ENCODE measurements around the gene CCDC12. TPM values are rescaled to one million over a fixed set of nuclear protein-coding genes. Genes with fewer than 3 reads are reported as not detected.
A peak's percentile ranks its signal among the peaks of the same experiment; 100 is the strongest.
"Not testable (repeated sequence)": the region's sequence is repeated elsewhere in the genome, so short reads cannot be mapped to it uniquely, and the experiment has no call there.

CCDC12 gene
- total RNA-seq, 4 donors from 2014 or later: 30.8 to 61.5 (median 45.4) TPM

DNA sequence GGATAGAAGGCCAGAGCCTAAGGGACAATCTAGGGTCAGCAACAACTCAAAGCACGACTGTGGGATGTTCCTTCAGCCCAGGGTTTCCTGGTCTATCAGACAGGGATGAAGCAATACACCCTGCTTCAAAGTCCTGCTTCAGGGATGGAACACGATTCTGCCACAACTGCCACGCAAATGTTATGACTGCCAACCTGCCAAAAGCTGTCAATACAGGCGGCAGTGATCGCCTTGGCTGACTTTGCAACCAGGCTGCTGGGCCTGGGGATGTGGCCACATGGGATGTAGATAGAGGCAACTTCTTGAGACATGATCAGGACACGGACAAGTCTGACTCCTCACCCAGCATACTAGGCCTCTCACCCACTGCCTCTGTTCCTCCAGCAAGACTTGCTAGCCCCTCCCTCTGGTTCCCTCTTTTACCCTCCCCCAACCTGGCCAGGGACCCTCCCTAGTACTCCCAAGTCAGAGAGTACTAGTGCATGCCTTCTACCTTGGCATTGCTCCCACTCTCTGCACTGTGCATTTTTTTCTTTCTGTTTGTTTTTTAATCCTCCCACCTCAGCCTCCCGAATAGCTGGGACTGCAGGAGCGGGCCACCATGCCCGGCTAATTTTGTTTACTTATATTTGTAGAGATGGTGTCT is 7.6 kb downstream of the CCDC12 start:
- peak; percentile 18 for ATAC-seq (ENCODE audit: low FRiP score)
- DNase-seq (ENCODE audit: low spot score): no peak
- no peak for TF ChIP-seq CTCF (IDR thresholded peaks at IDR 0.05)

DNA sequence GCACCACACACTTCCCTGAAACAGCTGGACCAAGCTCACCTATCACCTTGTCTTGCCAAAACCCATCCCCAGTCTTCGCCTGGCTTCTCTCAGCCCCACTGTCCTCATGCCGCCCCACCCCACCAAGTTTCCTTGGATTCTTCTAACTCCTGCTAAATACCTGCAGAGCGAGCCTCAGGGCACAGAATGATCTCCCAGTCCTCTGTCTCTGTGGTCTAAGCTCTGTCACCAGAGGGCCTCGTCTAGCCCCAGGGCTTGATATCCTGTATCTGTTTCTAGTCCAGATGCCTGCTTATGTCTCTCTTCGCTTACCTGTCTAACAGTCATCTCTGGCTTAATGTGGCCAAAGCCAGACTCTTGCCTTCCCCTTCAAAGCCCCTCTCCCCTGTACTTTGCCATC is 9.7 kb downstream of the CCDC12 start:
- TF ChIP-seq CTCF (IDR thresholded peaks at IDR 0.05): no peak
- ATAC-seq (ENCODE audit: low FRiP score): no peak
- no peak for DNase-seq (ENCODE audit: low spot score)

DNA sequence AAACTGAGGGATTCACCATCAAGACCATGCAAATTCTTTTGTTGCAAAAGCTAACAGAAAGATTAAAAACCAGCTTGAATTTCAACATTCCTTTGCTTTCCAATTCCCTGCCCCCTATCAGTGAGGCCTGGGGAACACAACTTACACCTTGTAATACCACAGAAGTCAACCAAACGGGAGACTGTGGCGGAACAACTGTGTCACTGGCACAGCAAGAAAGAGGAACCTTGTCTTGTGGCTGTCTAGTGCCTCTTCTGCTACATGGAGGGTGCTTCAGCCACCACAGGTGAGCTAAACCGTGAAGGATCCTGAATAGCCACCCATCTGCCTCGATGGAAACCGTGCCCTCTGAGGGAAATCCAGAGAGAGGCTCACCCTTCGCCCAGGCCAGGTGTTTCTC is 11.4 kb downstream of the CCDC12 start:
- TF ChIP-seq CTCF (IDR thresholded peaks at IDR 0.05): no peak
- no peak for DNase-seq (ENCODE audit: low spot score)
- ATAC-seq (ENCODE audit: low FRiP score): peak; percentile 6

DNA sequence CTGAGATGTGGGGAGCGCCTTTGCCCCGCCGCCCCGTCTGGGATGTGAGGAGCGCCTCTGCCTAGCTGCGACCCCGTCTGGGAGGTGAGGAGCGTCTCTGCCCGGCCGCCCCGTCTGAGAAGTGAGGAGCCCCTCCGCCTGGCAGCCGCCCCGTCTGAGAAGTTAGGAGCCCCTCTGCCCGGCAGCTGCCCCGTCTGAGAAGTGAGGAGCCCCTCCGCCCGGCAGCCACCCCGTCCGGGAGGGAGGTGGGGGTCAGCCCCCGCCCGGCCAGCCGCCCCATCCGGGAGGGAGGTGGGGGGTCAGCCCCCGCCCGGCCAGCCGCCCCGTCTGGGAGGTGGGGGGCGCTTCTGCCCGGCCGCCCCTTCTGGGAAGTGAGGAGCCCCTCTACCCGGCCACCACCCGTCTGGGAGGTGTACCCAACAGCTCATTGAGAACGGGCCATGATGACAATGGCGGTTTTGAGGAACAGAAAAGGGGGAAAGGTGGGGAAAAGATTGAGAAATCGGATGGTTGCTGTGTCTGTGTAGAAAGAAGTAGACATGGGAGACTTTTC is 12.4 kb downstream of the CCDC12 start:
- not testable (repeated sequence) for DNase-seq (ENCODE audit: low spot score); ATAC-seq (ENCODE audit: low FRiP score)

- DNase-seq (ENCODE audit: low spot score) (no peak), ATAC-seq (ENCODE audit: low FRiP score) (no peak)
- no peak for TF ChIP-seq CTCF (IDR thresholded peaks at IDR 0.05)
Observed at GRCh38 chr3:46962990-46963389, 13.6 kb downstream of the CCDC12 start.

DNA sequence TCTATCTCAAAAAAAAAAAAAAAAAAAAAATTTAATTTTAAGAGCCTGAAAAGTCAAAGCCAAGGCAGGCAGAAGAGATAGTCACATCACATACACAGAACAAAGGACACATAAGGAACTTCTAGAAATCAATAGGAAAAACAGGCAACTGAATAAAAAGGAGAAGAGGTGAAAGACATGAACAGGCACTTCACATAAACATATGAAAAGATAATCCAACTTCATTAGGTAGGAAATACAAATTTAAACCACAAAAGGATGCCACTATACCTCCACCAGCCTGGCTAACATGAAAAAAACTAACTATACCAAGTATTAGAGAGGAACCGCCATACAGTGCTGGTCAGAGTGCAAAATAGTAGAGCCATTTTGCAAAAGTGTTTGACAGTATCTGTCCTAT is 14.1 kb downstream of the CCDC12 start:
- TF ChIP-seq CTCF (IDR thresholded peaks at IDR 0.05): no peak
- DNase-seq (ENCODE audit: low spot score): no peak
- ATAC-seq (ENCODE audit: low FRiP score): no peak

DNA sequence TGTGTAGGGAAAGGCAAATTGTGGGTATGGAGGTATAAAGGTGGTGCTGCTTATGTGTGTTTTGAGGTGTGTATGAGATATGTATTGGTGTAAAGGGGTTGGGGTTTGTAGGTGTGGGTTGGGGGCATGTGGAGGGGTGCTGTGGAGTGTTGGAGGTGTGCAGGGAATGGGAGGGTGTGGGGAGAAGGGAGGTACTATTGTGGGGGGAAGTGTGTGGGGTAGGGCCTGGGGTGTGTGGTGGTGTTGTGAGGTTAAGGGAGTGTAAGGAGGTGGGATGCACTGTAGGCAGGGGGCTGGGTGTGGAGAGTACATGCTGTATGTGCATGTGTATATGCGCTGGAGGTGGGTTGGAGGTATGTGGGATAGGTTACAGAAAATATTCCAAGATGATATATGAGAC is 15.7 kb downstream of the CCDC12 start:
- DNase-seq (ENCODE audit: low spot score): no peak
- ATAC-seq (ENCODE audit: low FRiP score): peak; percentile 10
- no peak for TF ChIP-seq CTCF (IDR thresholded peaks at IDR 0.05)
